T-helper 1 cell treated with Interleukin-12 subunit alpha and Interleukin-12 subunit beta and Interleukin-4 antibody, amounts not matched to agents 30 μg/mL and 1 μg/mL, for 36 hours (primary cell): ENCODE measurements around the gene ACBD4.

Source experiments
- H3K27ac Mint-ChIP-seq: one replicate; pipeline ENCODE4 v1.8.0; 2021; ENCODE audit warnings: mild to moderate bottlenecking, mixed read lengths
- H3K27me3 Mint-ChIP-seq: one replicate; pipeline ENCODE4 v1.8.0; 2021; ENCODE audit warnings: low read depth, mixed read lengths
- H3K36me3 Mint-ChIP-seq: one replicate; pipeline ENCODE4 v1.8.0; 2021; ENCODE audit warnings: low read depth, mixed read lengths
- H3K4me1 Mint-ChIP-seq: one replicate; pipeline ENCODE4 v1.8.0; 2021; ENCODE audit warnings: low read depth, mixed read lengths
- H3K4me3 Mint-ChIP-seq: one replicate; pipeline ENCODE4 v1.8.0; 2021; ENCODE audit warnings: mild to moderate bottlenecking, moderate library complexity, mixed read lengths
- H3K9me3 Mint-ChIP-seq: one replicate; pipeline ENCODE4 v1.8.0; 2021; ENCODE audit warnings: mixed read lengths

ACBD4 gene

GRCh38 chr17:45146890-45147580, 11.5 kb downstream of the ACBD4 start:
- peak overlapping the region; percentile 96 for H3K4me3 Mint-ChIP-seq
- no peaks in the 10 kb centered on the region for H3K27me3 Mint-ChIP-seq
- no peaks in the 10 kb centered on the region for H3K9me3 Mint-ChIP-seq
- peak overlapping the region; percentile 100 for H3K27ac Mint-ChIP-seq
- H3K4me1 Mint-ChIP-seq = peaks cover 28% of the 10 kb centered on the region
- H3K36me3 Mint-ChIP-seq = peaks cover 22% of the 10 kb centered on the region

GRCh38 chr17:45147581-45148182, 12.2 kb downstream of the ACBD4 start:
- Mint-ChIP-seq H3K4me1 (peaks cover 28% of the 10 kb centered on the region), H3K4me3 (peak overlapping the region; percentile 96), H3K9me3 (no peaks in the 10 kb centered on the region), H3K27me3 (no peaks in the 10 kb centered on the region), H3K36me3 (peaks cover 22% of the 10 kb centered on the region), H3K27ac (peak overlapping the region; percentile 100)

- H3K27me3 Mint-ChIP-seq = no peaks in the 10 kb centered on the region
- H3K4me3 Mint-ChIP-seq = peak within 1 kb of the TSS; percentile 96
- no peaks in the 10 kb centered on the region for H3K9me3 Mint-ChIP-seq
- peak within 1 kb of the TSS; percentile 100 for H3K27ac Mint-ChIP-seq
- peaks cover 20% of the 10 kb centered on the region for H3K36me3 Mint-ChIP-seq
- peaks cover 28% of the 10 kb centered on the region for H3K4me1 Mint-ChIP-seq
These were observed 12.9 kb downstream of the ACBD4 start, which contains the start of gene HEXIM1 for GRCh38 chr17:45148183-45149036. TSS of gene HEXIM1 (plus strand) at chr17:45148475. CDS start at chr17:45149191, 716 bp downstream.

GRCh38 chr17:45149037-45149668, 13.7 kb downstream of the ACBD4 start:
- Mint-ChIP-seq H3K27me3 (no peaks in the 10 kb centered on the region), H3K4me1 (peaks cover 28% of the 10 kb centered on the region), H3K27ac (peak overlapping the region; percentile 100), H3K36me3 (peaks cover 20% of the 10 kb centered on the region), H3K4me3 (peak overlapping the region; percentile 96), H3K9me3 (no peaks in the 10 kb centered on the region)

- peak overlapping the region; percentile 96 for H3K4me3 Mint-ChIP-seq
- peak overlapping the region; percentile 100 for H3K27ac Mint-ChIP-seq
- no peaks in the 10 kb centered on the region for H3K9me3 Mint-ChIP-seq
- peaks cover 20% of the 10 kb centered on the region for H3K36me3 Mint-ChIP-seq
- H3K4me1 Mint-ChIP-seq = peaks cover 26% of the 10 kb centered on the region
- H3K27me3 Mint-ChIP-seq = no peaks in the 10 kb centered on the region
These were observed 14.5 kb downstream of the ACBD4 start for GRCh38 chr17:45149669-45150664.

- H3K27me3 Mint-ChIP-seq = no peaks in the 10 kb centered on the region
These were observed 15.7 kb downstream of the ACBD4 start for GRCh38 chr17:45150911-45151809.

GRCh38 chr17:45155029-45155428, 19.5 kb downstream of the ACBD4 start:
- Mint-ChIP-seq H3K36me3 (peaks cover 19% of the 10 kb centered on the region), H3K9me3 (no peaks in the 10 kb centered on the region), H3K27me3 (no peaks in the 10 kb centered on the region), H3K4me1 (peaks cover 27% of the 10 kb centered on the region), H3K4me3 (no peak overlapping the region), H3K27ac (no peak overlapping the region)

More at GRCh38 chr17:45150911-45151809, 15.7 kb downstream of the ACBD4 start:
- H3K36me3 Mint-ChIP-seq = peaks cover 20% of the 10 kb centered on the region
- H3K4me1 Mint-ChIP-seq = peaks cover 20% of the 10 kb centered on the region
- peak overlapping the region; percentile 68 for H3K4me3 Mint-ChIP-seq
- H3K27ac Mint-ChIP-seq = peak overlapping the region; percentile 70
- H3K9me3 Mint-ChIP-seq = no peaks in the 10 kb centered on the region

- no peak overlapping the region for H3K4me3 Mint-ChIP-seq
- H3K27ac Mint-ChIP-seq = no peak overlapping the region
- no peaks in the 10 kb centered on the region for H3K27me3 Mint-ChIP-seq
- H3K9me3 Mint-ChIP-seq = no peaks in the 10 kb centered on the region
- peaks cover 21% of the 10 kb centered on the region for H3K36me3 Mint-ChIP-seq
- H3K4me1 Mint-ChIP-seq = peaks cover 27% of the 10 kb centered on the region
These were observed 20.0 kb downstream of the ACBD4 start for GRCh38 chr17:45155483-45155882.

GRCh38 chr17:45156242-45156641, 20.8 kb downstream of the ACBD4 start:
- Mint-ChIP-seq H3K27me3 (no peaks in the 10 kb centered on the region), H3K36me3 (peaks cover 19% of the 10 kb centered on the region), H3K4me1 (peaks cover 21% of the 10 kb centered on the region), H3K27ac (no peak overlapping the region), H3K4me3 (no peak overlapping the region), H3K9me3 (no peaks in the 10 kb centered on the region)

GRCh38 chr17:45160447-45161287, 25.2 kb downstream of the ACBD4 start:
- H3K27me3 Mint-ChIP-seq = no peaks in the 10 kb centered on the region
- peaks cover 24% of the 10 kb centered on the region for H3K36me3 Mint-ChIP-seq
- peak overlapping the region; percentile 99 for H3K27ac Mint-ChIP-seq
- H3K4me3 Mint-ChIP-seq = peak overlapping the region; percentile 99
- peaks cover 26% of the 10 kb centered on the region for H3K4me1 Mint-ChIP-seq
- no peaks in the 10 kb centered on the region for H3K9me3 Mint-ChIP-seq

- Mint-ChIP-seq H3K27me3 (no peaks in the 10 kb centered on the region), H3K9me3 (no peaks in the 10 kb centered on the region), H3K4me3 (peak within 1 kb of the TSS; percentile 99), H3K27ac (peak within 1 kb of the TSS; percentile 99), H3K36me3 (peaks cover 24% of the 10 kb centered on the region), H3K4me1 (peaks cover 22% of the 10 kb centered on the region)
These were observed 26.0 kb downstream of the ACBD4 start, which contains the start of gene HEXIM2 for GRCh38 chr17:45161288-45162024. TSS of gene HEXIM2 (plus strand) at chr17:45161875. CDS start at chr17:45162794, 919 bp downstream.
